AG04449 (cell line): ENCODE data around the gene MORF4L1.

ENCODE experiments used
- CTCF ChIA-PET: fragments of 350-600 bp; formaldehyde crosslinking; extraction: SDS; loops from one replicate; lab custom pipeline; 2021; ENCODE audit warnings: antibody characterized with exemption; lab: Yijun Ruan, JAX
- POLR2A ChIA-PET: fragments of 400-600, 350-600 bp; formaldehyde crosslinking; extraction: SDS; loops from one replicate; lab custom pipeline; 2020; ENCODE audit warnings: antibody characterized with exemption, inconsistent platforms; lab: Yijun Ruan, JAX
- DNase-seq: peaks from one replicate; pipeline ENCODE4 v3.0.0-alpha.2; 2010; ENCODE audit warnings: low read depth, low spot score
- H3K4me3 ChIP-seq: 2 replicates; pipeline ENCODE4 v1.5.1; 2011; ENCODE audit warnings: low read depth, mild to moderate bottlenecking, control low read depth, low read length
- CTCF ChIP-seq: IDR thresholded peaks from one replicate; pipeline ENCODE4 v1.5.1; 2011; ENCODE audit warnings: mild to moderate bottlenecking, moderate library complexity, low read length, control low read depth, inconsistent platforms; ENCODE audit not compliant: insufficient read depth; ENCODE audit errors: missing control alignments

The MORF4L1 gene

GRCh38 chr15:78872155-78872971 lies at the start of gene MORF4L1:
Gene MORF4L1, plus strand, starts transcription at chr15:78872890. Its CDS starts 128 bp downstream, at chr15:78873018.
- DNase-seq = no peak
- peak within 1 kb of the TSS; percentile 97 for H3K4me3 ChIP-seq
- POLR2A ChIA-PET = interaction anchor here (0.7 to 3.3 kb wide), 4 partner anchors 12 to 947 kb away, joined by 3 to 21 read pairs (median 4); no protein-coding TSS in a partner anchor
- TF ChIP-seq CTCF = no peak
- CTCF ChIA-PET = interaction anchor here (0.6 to 2.5 kb wide), 4 partner anchors 10 to 19 kb away, joined by 4 to 11 read pairs (median 6); no protein-coding TSS in a partner anchor

GRCh38 chr15:78828920-78829319 lies 43.8 kb upstream of the MORF4L1 start:
- TF ChIP-seq CTCF = no peak
- ChIA-PET CTCF (interaction anchor here (0.7 kb wide), 1 partner anchor 117 kb away, joined by 3 read pairs; no protein-coding TSS in a partner anchor), POLR2A (no interaction called here)
- no peak for DNase-seq
- no peak overlapping the region for H3K4me3 ChIP-seq

- ChIA-PET CTCF (interaction anchor here (1.5 kb wide), 1 partner anchor 19 kb away, joined by 4 read pairs; no protein-coding TSS in a partner anchor), POLR2A (no interaction called here)
- DNase-seq = no peak
- no peak for TF ChIP-seq CTCF
- H3K4me3 ChIP-seq = no peak overlapping the region
These were observed 42.0 kb upstream of the MORF4L1 start for GRCh38 chr15:78830514-78831228.

- no peak for TF ChIP-seq CTCF
- ChIA-PET POLR2A (no interaction called here), CTCF (interaction anchor here (1.0 to 1.5 kb wide), 3 partner anchors 10 to 20 kb away, joined by 4 to 7 read pairs (median 4); no protein-coding TSS in a partner anchor)
- no peak for DNase-seq
- H3K4me3 ChIP-seq = no peak overlapping the region
These were observed 41.2 kb upstream of the MORF4L1 start for GRCh38 chr15:78831229-78832207.

- no peak for TF ChIP-seq CTCF
- DNase-seq = no peak
- POLR2A ChIA-PET = no interaction called here
- no peak overlapping the region for H3K4me3 ChIP-seq
- CTCF ChIA-PET = interaction anchor here (1.2 kb wide), 1 partner anchor 8 kb away, joined by 3 read pairs; no protein-coding TSS in a partner anchor
These were observed 36.4 kb upstream of the MORF4L1 start for GRCh38 chr15:78836333-78836732.
